ENCODE data around the gene OBSCN. TPM values are rescaled to one million over a fixed set of nuclear protein-coding genes. Genes with fewer than 3 reads are reported as not detected.

The OBSCN gene
- total RNA-seq, 2 experiments from 2014 or later = 29.5 to 45.2 TPM

GRCh38 chr1:228177183-228177475 lies 30.7 kb upstream of the OBSCN start:
- H3K36me3 ChIP-seq (ENCODE audit: insufficient read depth, low read length) = peaks cover 9% of the 10 kb centered on the region; the same call in 1 of the 2 replicates
- H3K4me3 ChIP-seq (ENCODE audit: low read depth, low read length, poor library complexity, severe bottlenecking) = no peak overlapping the region
- TF ChIP-seq EZH2phosphoT487 (IDR thresholded peaks at IDR 0.05; ENCODE audit: borderline replicate concordance, low read depth, low read length) = no peak
- TF ChIP-seq CTCF (conservative IDR thresholded peaks at IDR 0.05; ENCODE audit: low read length) = no peak
- intact Hi-C loops (cut with micrococcal nuclease; ENCODE audit: unreplicated experiment) = no loop called here
- H2AFZ ChIP-seq (ENCODE audit: low read length) = no peak overlapping the region
- ChIA-PET POLR2A (no interaction called here), CTCF (ENCODE audit: unreplicated experiment) (interaction anchor here (0.6 kb wide), 2 partner anchors 11 to 12 kb away, joined by 3 to 5 read pairs; partner anchors contain the start of gene IBA57)
- no peak overlapping the region for H3K27ac ChIP-seq (ENCODE audit: low read depth, low read length, poor library complexity, severe bottlenecking)
- BruUV-seq (replicated peaks) = no TSS peak
- H3K79me2 ChIP-seq (ENCODE audit: insufficient read depth, low read depth, low read length) = no peaks in the 10 kb centered on the region
- DNase-seq (ENCODE audit: low spot score) = no peak
- H3K4me1 ChIP-seq (ENCODE audit: insufficient read depth, low read length, poor library complexity, severe bottlenecking) = no peaks in the 10 kb centered on the region
- H3K9me3 ChIP-seq (ENCODE audit: low read length) = no peaks in the 10 kb centered on the region
- H3K9me2 ChIP-seq (ENCODE audit: insufficient read depth, low read length) = no peaks in the 10 kb centered on the region
- H4K20me1 ChIP-seq (ENCODE audit: insufficient read depth, low read length) = no peaks in the 10 kb centered on the region
- no peak overlapping the region for H3K4me2 ChIP-seq (ENCODE audit: low read length)

GRCh38 chr1:228177721-228178710 lies 29.8 kb upstream of the OBSCN start:
- H3K4me3 ChIP-seq (ENCODE audit: low read depth, low read length, poor library complexity, severe bottlenecking) = no peak overlapping the region
- POLR2A ChIA-PET = interaction anchor here (0.6 kb wide), 1 partner anchor 21 kb away, joined by 3 read pairs; no protein-coding TSS in a partner anchor
- TF ChIP-seq EZH2phosphoT487 (IDR thresholded peaks at IDR 0.05; ENCODE audit: borderline replicate concordance, low read depth, low read length) (no peak), CTCF (conservative IDR thresholded peaks at IDR 0.05; ENCODE audit: low read length) (no peak)

More at GRCh38 chr1:228177721-228178710, 29.8 kb upstream of the OBSCN start:
- H3K4me2 ChIP-seq (ENCODE audit: low read length) = no peak overlapping the region
- no peak for DNase-seq (ENCODE audit: low spot score)
- H3K36me3 ChIP-seq (ENCODE audit: insufficient read depth, low read length) = peaks cover 9% of the 10 kb centered on the region; the same call in 1 of the 2 replicates
- intact Hi-C loops (cut with micrococcal nuclease; ENCODE audit: unreplicated experiment) = no loop called here
- no peaks in the 10 kb centered on the region for H4K20me1 ChIP-seq (ENCODE audit: insufficient read depth, low read length)
- no peaks in the 10 kb centered on the region for H3K4me1 ChIP-seq (ENCODE audit: insufficient read depth, low read length, poor library complexity, severe bottlenecking)
- CTCF ChIA-PET (ENCODE audit: unreplicated experiment) = no interaction called here
- no peak overlapping the region for H3K27ac ChIP-seq (ENCODE audit: low read depth, low read length, poor library complexity, severe bottlenecking)
- H3K79me2 ChIP-seq (ENCODE audit: insufficient read depth, low read depth, low read length) = no peaks in the 10 kb centered on the region
- no TSS peak for BruUV-seq (replicated peaks)
- H3K9me2 ChIP-seq (ENCODE audit: insufficient read depth, low read length) = no peaks in the 10 kb centered on the region
- no peak overlapping the region for H2AFZ ChIP-seq (ENCODE audit: low read length)
- no peaks in the 10 kb centered on the region for H3K9me3 ChIP-seq (ENCODE audit: low read length)

Data from OCI-LY7 (cell line).